Measurements from ENCODE around the gene KRT2.
"Not testable (repeated sequence)": the region's sequence is repeated elsewhere in the genome, so short reads cannot be mapped to it uniquely, and the experiment has no call there.

KRT2 gene

DNA sequence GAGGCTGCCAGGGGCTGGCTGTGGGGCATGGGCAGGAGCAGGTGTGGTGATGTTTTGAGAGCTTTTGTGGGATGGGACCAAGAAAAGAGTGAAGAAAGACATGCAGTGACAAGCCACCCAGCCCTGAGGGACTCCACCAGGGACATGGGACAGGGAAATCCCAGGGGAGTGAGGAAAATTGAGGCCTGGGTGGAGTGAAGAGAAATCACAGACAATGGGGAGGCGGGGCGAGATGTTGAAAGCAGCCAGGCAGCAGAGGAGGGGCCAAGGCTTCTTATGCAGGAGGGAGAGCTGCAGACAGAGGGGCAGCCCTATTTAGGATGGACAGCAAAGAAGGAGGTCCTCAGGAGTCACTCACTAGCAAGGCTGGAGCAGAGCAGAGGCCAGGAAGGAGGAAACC, 32.4 kb upstream of the KRT2 start:
- DNase-seq (ENCODE audit: low read depth), result no peak

DNA sequence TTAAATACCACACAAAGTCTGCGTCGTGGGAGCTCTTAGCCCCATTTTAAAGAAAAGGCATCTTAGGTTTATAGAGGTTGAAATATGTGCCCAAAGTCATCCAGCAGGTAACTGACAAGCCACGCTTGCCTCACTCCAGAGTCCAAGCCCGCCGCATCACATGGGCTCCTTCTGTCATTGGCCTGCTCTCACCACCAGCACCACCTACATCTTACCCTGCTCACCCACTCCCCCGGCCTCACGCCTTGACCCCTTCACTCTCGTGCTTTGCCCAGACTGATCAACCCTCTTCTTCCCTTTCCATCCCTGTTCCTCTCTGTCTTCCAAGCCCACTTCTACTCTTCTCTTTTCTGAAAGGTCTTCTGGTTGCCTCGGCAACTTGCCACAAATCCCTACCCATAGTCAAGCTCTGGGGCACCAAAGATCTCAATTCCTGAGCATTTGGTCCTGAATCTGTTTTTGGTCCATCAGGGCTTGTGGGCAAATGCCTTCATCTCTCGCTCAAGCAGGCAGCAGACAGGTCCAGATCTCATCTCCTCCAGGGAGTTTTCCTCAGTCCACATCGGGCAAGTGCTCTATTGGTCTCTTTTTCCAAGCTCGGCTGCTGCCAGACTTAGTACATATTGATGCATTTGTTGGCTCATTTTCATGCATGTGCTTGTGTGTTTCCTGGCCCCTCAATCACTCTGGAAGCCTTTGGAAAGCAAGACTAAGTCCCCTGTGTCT, 31.7 kb upstream of the KRT2 start:
- no peak for DNase-seq (ENCODE audit: low read depth)

GRCh38 chr12:52682938-52683574, 31.0 kb upstream of the KRT2 start:
- no peak for DNase-seq (ENCODE audit: low read depth)

GRCh38 chr12:52682381-52682660, 30.3 kb upstream of the KRT2 start:
- DNase-seq (ENCODE audit: low read depth), result no peak

- DNase-seq (ENCODE audit: low read depth), result no peak
These were observed 29.7 kb upstream of the KRT2 start for GRCh38 chr12:52681526-52682380.

- DNase-seq (ENCODE audit: low read depth), result no peak
These were observed 28.4 kb upstream of the KRT2 start, which contains the start of gene KRT1 for GRCh38 chr12:52680363-52680762. Gene KRT1 (minus strand): TSS chr12:52680407. CDS start chr12:52680348, 59 bp downstream.

- DNase-seq (ENCODE audit: low read depth), result no peak
These were observed 27.9 kb upstream of the KRT2 start for GRCh38 chr12:52679875-52680274.

GRCh38 chr12:52677671-52678070, 25.7 kb upstream of the KRT2 start:
- no peak for DNase-seq (ENCODE audit: low read depth)

- DNase-seq (ENCODE audit: low read depth), result no peak
These were observed 25.1 kb upstream of the KRT2 start for GRCh38 chr12:52677126-52677525.

DNA sequence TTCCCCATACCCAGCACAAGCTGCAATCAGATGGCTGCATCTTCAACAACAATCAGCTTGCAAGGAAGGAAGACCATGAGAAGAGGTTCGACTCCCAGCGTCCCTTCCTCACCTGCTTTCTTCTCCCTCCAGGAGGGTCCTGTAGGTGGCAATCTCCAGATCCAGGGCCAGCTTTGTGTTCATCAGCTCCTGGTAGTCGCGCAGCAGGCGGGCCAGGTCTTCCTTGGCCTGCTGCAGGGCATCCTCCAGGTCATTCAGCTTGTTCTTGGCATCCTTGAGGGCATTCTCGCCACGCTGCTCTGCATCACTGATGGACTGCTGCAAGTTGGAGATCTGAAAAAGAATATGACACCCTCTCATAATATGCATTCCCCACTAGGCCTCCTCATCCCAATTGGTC, 24.2 kb upstream of the KRT2 start:
- no peak for DNase-seq (ENCODE audit: low read depth)

GRCh38 chr12:52675301-52675701, 23.3 kb upstream of the KRT2 start:
- no peak for DNase-seq (ENCODE audit: low read depth)

GRCh38 chr12:52674433-52674775, 22.4 kb upstream of the KRT2 start:
- no peak for DNase-seq (ENCODE audit: low read depth)

DNA sequence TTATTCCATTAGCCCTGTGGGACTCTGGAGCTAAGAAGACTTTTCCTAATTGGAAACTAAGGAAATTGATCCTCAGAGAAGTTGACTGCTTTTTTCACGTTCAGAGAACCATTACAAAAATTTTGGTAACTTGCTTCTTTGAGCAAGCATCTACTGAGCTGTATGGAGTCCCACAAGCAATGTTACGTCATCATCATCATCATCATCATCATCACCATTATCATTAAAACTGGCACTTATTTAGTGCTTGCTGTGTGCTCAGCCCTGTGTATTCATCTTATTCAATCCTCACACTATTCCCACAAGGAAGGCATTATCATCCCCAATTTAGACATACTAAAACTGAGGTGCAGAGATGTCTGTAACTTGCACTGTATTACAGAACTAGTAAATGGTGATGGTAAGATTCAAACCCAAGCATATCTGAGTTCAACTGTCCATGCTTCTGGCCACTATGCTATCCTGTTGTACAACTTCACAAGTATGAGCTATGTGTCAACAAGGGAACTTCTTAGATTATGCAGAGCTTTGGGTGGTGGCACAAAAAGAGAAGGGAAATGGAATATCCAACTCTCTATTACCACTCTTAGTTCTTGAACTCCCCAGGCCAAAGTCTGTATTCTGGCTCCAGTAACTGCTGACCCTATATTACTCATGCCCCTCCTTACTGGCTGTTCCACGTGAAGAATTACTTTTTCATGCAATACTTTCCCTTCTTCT, 21.9 kb upstream of the KRT2 start:
- no peak for DNase-seq (ENCODE audit: low read depth)

- DNase-seq (ENCODE audit: low read depth), result no peak
These were observed 21.2 kb upstream of the KRT2 start for GRCh38 chr12:52673217-52673616.

GRCh38 chr12:52672321-52672933, 20.4 kb upstream of the KRT2 start:
- no peak for DNase-seq (ENCODE audit: low read depth)

- DNase-seq (ENCODE audit: low read depth), result no peak
These were observed 18.9 kb upstream of the KRT2 start for GRCh38 chr12:52670961-52671360.

DNA sequence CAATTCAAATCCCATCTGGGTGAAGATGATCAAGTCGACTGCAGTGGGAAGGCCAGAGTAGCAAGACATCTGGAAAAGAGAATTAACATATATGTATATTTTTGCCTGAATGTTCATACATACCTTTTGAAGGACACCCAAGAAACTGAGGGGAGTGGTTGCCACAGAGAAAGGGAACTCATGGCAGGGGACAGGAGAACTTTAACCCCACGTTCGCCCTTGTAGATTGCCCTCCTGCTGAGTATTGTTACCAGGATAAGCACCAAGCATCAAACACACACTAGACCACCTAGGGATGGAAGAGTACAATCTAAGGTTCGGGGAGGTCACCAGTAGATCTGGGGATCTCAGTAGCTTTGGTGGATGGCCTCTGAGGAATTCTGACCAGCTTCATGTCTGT, 18.5 kb upstream of the KRT2 start:
- DNase-seq (ENCODE audit: low read depth), result no peak

DNA sequence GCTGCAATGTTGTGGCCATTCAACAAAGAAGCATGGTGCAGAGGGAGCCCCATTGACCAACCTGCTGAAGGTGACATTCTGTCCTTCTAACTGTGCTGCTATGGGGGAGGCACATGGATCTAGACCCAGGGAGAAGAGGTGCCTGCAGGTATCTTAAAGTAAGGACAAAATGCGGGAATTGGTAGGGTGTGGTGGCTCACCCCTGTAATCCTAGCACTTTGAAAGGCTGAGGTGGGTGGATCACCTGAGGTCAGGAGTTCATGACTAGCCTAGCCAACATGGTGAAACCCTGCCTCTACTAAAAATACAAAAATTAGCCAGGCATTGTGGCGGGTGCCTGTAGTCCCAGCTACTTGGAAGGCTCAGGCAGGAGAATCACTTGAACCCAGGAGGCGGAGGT, 17.9 kb upstream of the KRT2 start:
- not testable (repeated sequence) for DNase-seq (ENCODE audit: low read depth)

DNA sequence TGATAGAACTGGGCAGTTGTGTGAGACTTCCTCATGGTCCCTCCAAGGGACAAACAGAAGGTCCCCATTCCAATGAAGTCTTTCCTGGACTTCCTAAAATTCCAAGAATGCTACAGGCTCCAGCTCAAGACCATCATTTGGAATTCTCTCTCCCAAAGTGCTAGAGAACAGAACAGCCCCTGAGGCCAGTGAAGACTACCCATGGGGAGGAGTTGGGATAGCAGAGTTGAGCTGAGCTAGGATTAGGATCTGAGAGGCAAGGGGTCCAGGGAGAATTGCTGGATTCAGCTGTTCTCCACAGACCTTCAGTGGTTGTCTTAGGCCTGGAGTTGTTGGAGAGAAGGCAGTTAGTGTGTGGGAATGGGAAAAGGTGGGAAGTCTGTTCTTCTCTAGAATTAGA, 17.4 kb upstream of the KRT2 start:
- DNase-seq (ENCODE audit: low read depth), result no peak

DNA sequence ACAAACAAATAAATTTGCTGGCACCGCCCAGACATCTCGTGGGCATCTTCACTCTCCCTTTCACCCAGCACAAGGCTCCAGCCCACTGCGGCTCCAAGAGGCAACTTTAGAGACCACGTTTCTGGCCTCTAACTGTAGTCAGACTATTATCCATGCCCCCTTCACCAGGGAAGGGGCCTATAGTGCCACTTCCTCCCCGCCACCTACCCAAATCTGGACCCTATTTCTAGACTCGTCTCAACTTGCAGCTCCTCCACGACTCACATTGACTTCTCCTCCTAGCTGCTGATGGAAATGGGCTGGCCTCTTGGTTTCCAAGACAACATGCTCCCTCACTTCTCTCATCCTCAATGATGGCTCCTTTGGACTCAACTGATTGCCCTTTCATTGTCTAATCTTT, 15.9 kb upstream of the KRT2 start:
- no peak for DNase-seq (ENCODE audit: low read depth)

DNA sequence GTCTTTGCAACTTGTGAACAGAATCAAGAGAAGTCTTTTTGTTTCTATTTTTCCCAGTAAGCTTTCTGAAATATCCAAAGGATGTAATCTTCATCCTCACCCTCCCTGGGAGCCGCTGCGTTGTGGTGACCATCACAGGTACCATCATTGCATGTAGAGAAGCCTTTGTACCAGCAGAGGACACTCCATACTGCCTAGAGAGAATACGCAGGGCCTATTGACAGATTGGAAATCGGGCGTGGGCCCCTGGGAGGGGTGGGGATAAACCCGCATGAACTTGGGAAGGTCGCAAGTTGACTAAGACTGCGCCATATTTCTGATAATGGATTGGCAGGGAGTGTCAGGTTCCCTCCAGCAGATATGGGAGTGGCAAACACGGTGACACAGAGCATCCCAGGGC, 15.5 kb upstream of the KRT2 start:
- DNase-seq (ENCODE audit: low read depth), result no peak

GRCh38 chr12:52666471-52666870, 14.5 kb upstream of the KRT2 start:
- DNase-seq (ENCODE audit: low read depth), result no peak

All from GM04503 (cell line).